Erythroblast (primary cell): ENCODE results near the gene NKIRAS2.

Source experiments
- GATA1 ChIP-seq: IDR thresholded peaks from 2 replicates; pipeline ENCODE4 v1.6.1; 2011; ENCODE audit warnings: low read depth, mild to moderate bottlenecking, control low read depth, low read length, moderate library complexity
- POLR2A ChIP-seq: IDR thresholded peaks from 2 replicates; pipeline ENCODE4 v1.6.1; 2011; ENCODE audit warnings: mild to moderate bottlenecking, low read length

DNA sequence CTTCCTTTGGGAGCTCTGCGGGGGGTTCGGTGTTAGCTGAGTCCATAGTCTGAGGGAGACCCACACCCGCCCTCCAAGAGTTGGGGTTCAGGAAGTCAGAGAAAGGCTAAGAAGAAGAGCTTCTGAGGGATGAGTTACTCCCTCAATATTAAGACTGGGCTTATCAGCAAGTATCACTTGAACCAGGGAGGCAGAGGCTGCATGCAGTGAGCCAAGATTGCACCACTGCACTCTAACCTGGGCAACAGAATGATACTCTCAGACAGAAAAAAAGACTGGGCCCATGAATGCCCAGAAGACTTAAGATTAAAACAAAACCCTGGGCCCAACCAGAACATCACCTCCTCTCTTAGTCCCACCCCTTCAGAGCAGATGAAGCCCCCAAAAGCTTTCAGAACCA lies 6.0 kb downstream of the NKIRAS2 start:
- no peak for TF ChIP-seq POLR2A
- no peak for TF ChIP-seq GATA1
